Thyroid gland (tissue), 4 donors: ENCODE measurements around the gene CDH24. TPM values are rescaled to one million over a fixed set of nuclear protein-coding genes. Genes with fewer than 3 reads are reported as not detected.

ENCODE experiments used
- DNase-seq, 2 donors: peaks; one replicate each; pipeline ENCODE4 v3.0.0-alpha.2; 2019
- H3K27ac ChIP-seq, 3 donors: fragments of 200-600 bp; sonication (generic); 1 replicate in 2 of 3; 2 replicates in 1 of 3; pipeline ENCODE4 v1.5.1; 2016 to 2019; ENCODE audit warnings: mild to moderate bottlenecking in 1 of 3, moderate library complexity in 1 of 3
- H3K27me3 ChIP-seq: fragments of 200-600 bp; sonication (generic); one replicate; pipeline ENCODE4 v1.5.1; 2019
- H3K36me3 ChIP-seq, 2 donors: fragments of 200-600 bp; sonication (generic); one replicate each; pipeline ENCODE4 v1.5.1; 2016 to 2019
- H3K4me1 ChIP-seq, 2 donors: fragments of 200-600 bp; sonication (generic); one replicate each; pipeline ENCODE4 v1.5.1; 2017 to 2019
- H3K4me3 ChIP-seq, 3 donors: fragments of 200-600 bp; sonication (generic); replicated peaks in 1 of 3; 1 replicate in 2 of 3; 2 replicates in 1 of 3; pipeline ENCODE4 v1.5.1; 2016; ENCODE audit warnings: mild to moderate bottlenecking in 1 of 3
- H3K9me3 ChIP-seq: fragments of 200-600 bp; sonication (generic); one replicate; pipeline ENCODE4 v1.5.1; 2017
- CTCF ChIP-seq, 6 experiments: fragments of 200-600 bp in 3 of 6; fragments of 450-650 bp in 3 of 6; sonication (generic) in 3 of 6; IDR thresholded peaks; one replicate each; pipeline ENCODE4 v1.5.1; 2016 to 2019; ENCODE audit warnings: antibody characterized with exemption in 6 of 6, mild to moderate bottlenecking in 2 of 6, inconsistent platforms in 1 of 6, moderate library complexity in 1 of 6
- POLR2A ChIP-seq, 2 donors: fragments of 450-650 bp; IDR thresholded peaks; one replicate each; pipeline ENCODE4 v1.6.1; 2017; ENCODE audit warnings: antibody characterized with exemption in 2 of 2, mild to moderate bottlenecking in 2 of 2, moderate library complexity in 1 of 2
- WGBS, 2 donors: methylation state at CpG; one replicate each; pipeline ENCODE4 v1.1.5; 2017; 5-methylcytosine and 5-hydroxymethylcytosine counted together
- intact Hi-C: fragments of 100-400 bp; cut with DNase I; formaldehyde crosslinking; loops from one replicate; pipeline ENCODE4 v1.15.1; 2023
- total RNA-seq, 4 donors: library from RNA; depleted of rRNA; stranded (reverse); fragments of >200 nt; gene quantifications; one replicate each; pipeline ENCODE4 v1.2.3, GENCODE V29; 2016

CDH24 gene
- total RNA-seq, 4 donors from 2014 or later = 2.9 to 7.8 (median 5.6) TPM

- peak overlapping the region; percentile 54 to 94 (median 69) for H3K4me3 ChIP-seq
- TF ChIP-seq CTCF (IDR thresholded peaks at IDR 0.05) (no peak), POLR2A (IDR thresholded peaks at IDR 0.05) (no peak)
- H3K27ac ChIP-seq = peak overlapping the region; percentile 86 to 99 (median 98)
- intact Hi-C loops = no loop called here
- DNase-seq = peak in 1 of 2 donors; percentile 24
- 1% methylated on average over 14 of the region's 14 CpGs for WGBS, 2 donors
- no peaks in the 10 kb centered on the region for H3K9me3 ChIP-seq
- no peaks in the 10 kb centered on the region for H3K27me3 ChIP-seq
- H3K4me1 ChIP-seq = peaks cover 36 to 51% of the 10 kb centered on the region in 2 donors
- H3K36me3 ChIP-seq = peaks cover 18 to 33% of the 10 kb centered on the region in 2 donors
Observed at GRCh38 chr14:23093991-23094665, 36.8 kb upstream of the CDH24 start.

GRCh38 chr14:23093526-23093925, 36.2 kb upstream of the CDH24 start:
- intact Hi-C loops = no loop called here
- Histone ChIP-seq H3K4me3 (peak overlapping the region in 1 of 3 donors; percentile 69), H3K27ac (peak overlapping the region in 2 of 3 donors; percentile 2 to 98), H3K4me1 (peaks cover 36 to 48% of the 10 kb centered on the region in 2 donors), H3K27me3 (no peaks in the 10 kb centered on the region), H3K36me3 (peaks cover 23 to 35% of the 10 kb centered on the region in 2 donors), H3K9me3 (no peaks in the 10 kb centered on the region)
- WGBS, 2 donors = 34 to 36% methylated on average over 2 of the region's 2 CpGs
- TF ChIP-seq CTCF (IDR thresholded peaks at IDR 0.05) (no peak), POLR2A (IDR thresholded peaks at IDR 0.05) (no peak)
- DNase-seq = peak in 1 of 2 donors; percentile 27

- peak overlapping the region in 2 of 3 donors; percentile 2 to 98 for H3K27ac ChIP-seq
- H3K4me1 ChIP-seq = peaks cover 36 to 48% of the 10 kb centered on the region in 2 donors
- intact Hi-C loops = no loop called here
- TF ChIP-seq CTCF (IDR thresholded peaks at IDR 0.05) = no peak
- no peak for TF ChIP-seq POLR2A (IDR thresholded peaks at IDR 0.05)
- peaks cover 22 to 31% of the 10 kb centered on the region in 2 donors for H3K36me3 ChIP-seq
- whole genome bisulfite sequencing, 2 donors = 51 to 69% methylated on average over 2 of the region's 2 CpGs
- no peak for DNase-seq
- no peaks in the 10 kb centered on the region for H3K27me3 ChIP-seq
- no peaks in the 10 kb centered on the region for H3K9me3 ChIP-seq
- peak overlapping the region in 1 of 3 donors; percentile 69 for H3K4me3 ChIP-seq
Observed at GRCh38 chr14:23093104-23093503, 35.8 kb upstream of the CDH24 start.

GRCh38 chr14:23091294-23092225, 34.2 kb upstream of the CDH24 start:
- no peak for DNase-seq
- peak overlapping the region in 2 of 3 donors; percentile 57 to 67 for H3K27ac ChIP-seq
- intact Hi-C loops = no loop called here
- peaks cover 34 to 40% of the 10 kb centered on the region in 2 donors for H3K4me1 ChIP-seq
- no peak overlapping the region for H3K4me3 ChIP-seq
- no peak for TF ChIP-seq CTCF (IDR thresholded peaks at IDR 0.05)
- no peak for TF ChIP-seq POLR2A (IDR thresholded peaks at IDR 0.05)
- no peaks in the 10 kb centered on the region for H3K27me3 ChIP-seq
- WGBS, 2 donors = 86% methylated on average over 12 of the region's 12 CpGs
- peaks cover 28 to 39% of the 10 kb centered on the region in 2 donors for H3K36me3 ChIP-seq
- no peaks in the 10 kb centered on the region for H3K9me3 ChIP-seq
